ENCODE measurements around the gene CDC42BPA.

Gene CDC42BPA

GRCh38 chr1:227333423-227333822 is 15.1 kb upstream of the CDC42BPA start:
- Histone ChIP-seq H3K27ac (ENCODE audit: low read depth, low read length, severe bottlenecking) (no peak overlapping the region), H3K4me3 (ENCODE audit: extremely low read depth, insufficient read depth, low read length, poor library complexity, severe bottlenecking) (no peak overlapping the region), H3K36me3 (ENCODE audit: control insufficient read depth, insufficient read depth, low read length) (no peaks in the 10 kb centered on the region), H3K9me3 (ENCODE audit: control insufficient read depth, low read length) (peaks cover 9% of the 10 kb centered on the region), H3K4me1 (ENCODE audit: control insufficient read depth, insufficient read depth, low read length, poor library complexity, severe bottlenecking) (no peaks in the 10 kb centered on the region)
- 81 to 94% methylated on average over 4 of the region's 4 CpGs for WGBS, 2 experiments (ENCODE audit: insufficient coverage in 2 of 2)

GRCh38 chr1:227330279-227331076 is 12.2 kb upstream of the CDC42BPA start:
- no peaks in the 10 kb centered on the region for H3K4me1 ChIP-seq (ENCODE audit: control insufficient read depth, insufficient read depth, low read length, poor library complexity, severe bottlenecking)
- WGBS, 2 experiments (ENCODE audit: insufficient coverage in 2 of 2), result 90 to 99% methylated on average over 6 of the region's 8 CpGs
- H3K27ac ChIP-seq (ENCODE audit: low read depth, low read length, severe bottlenecking), result no peak overlapping the region
- no peak overlapping the region for H3K4me3 ChIP-seq (ENCODE audit: extremely low read depth, insufficient read depth, low read length, poor library complexity, severe bottlenecking)
- no peaks in the 10 kb centered on the region for H3K36me3 ChIP-seq (ENCODE audit: control insufficient read depth, insufficient read depth, low read length)
- H3K9me3 ChIP-seq (ENCODE audit: control insufficient read depth, low read length), result peaks cover 9% of the 10 kb centered on the region

GRCh38 chr1:227328405-227329019 is 10.2 kb upstream of the CDC42BPA start:
- 88 to 100% methylated on average over 3 to 6 of the region's 6 CpGs for WGBS, 2 experiments (ENCODE audit: insufficient coverage in 2 of 2)
- Histone ChIP-seq H3K27ac (ENCODE audit: low read depth, low read length, severe bottlenecking) (no peak overlapping the region), H3K4me1 (ENCODE audit: control insufficient read depth, insufficient read depth, low read length, poor library complexity, severe bottlenecking) (no peaks in the 10 kb centered on the region), H3K4me3 (ENCODE audit: extremely low read depth, insufficient read depth, low read length, poor library complexity, severe bottlenecking) (no peak overlapping the region), H3K9me3 (ENCODE audit: control insufficient read depth, low read length) (peaks cover 12% of the 10 kb centered on the region), H3K36me3 (ENCODE audit: control insufficient read depth, insufficient read depth, low read length) (no peaks in the 10 kb centered on the region)

GRCh38 chr1:227325156-227325555 is 6.9 kb upstream of the CDC42BPA start:
- no peak overlapping the region for H3K27ac ChIP-seq (ENCODE audit: low read depth, low read length, severe bottlenecking)
- no peaks in the 10 kb centered on the region for H3K36me3 ChIP-seq (ENCODE audit: control insufficient read depth, insufficient read depth, low read length)
- WGBS, 2 experiments (ENCODE audit: insufficient coverage in 2 of 2), result 77 to 93% methylated on average over 2 to 3 of the region's 3 CpGs
- no peak overlapping the region for H3K4me3 ChIP-seq (ENCODE audit: extremely low read depth, insufficient read depth, low read length, poor library complexity, severe bottlenecking)
- peaks cover 5% of the 10 kb centered on the region for H3K9me3 ChIP-seq (ENCODE audit: control insufficient read depth, low read length)
- no peaks in the 10 kb centered on the region for H3K4me1 ChIP-seq (ENCODE audit: control insufficient read depth, insufficient read depth, low read length, poor library complexity, severe bottlenecking)

- Histone ChIP-seq H3K4me3 (ENCODE audit: extremely low read depth, insufficient read depth, low read length, poor library complexity, severe bottlenecking) (no peak overlapping the region), H3K9me3 (ENCODE audit: control insufficient read depth, low read length) (peaks cover 5% of the 10 kb centered on the region), H3K27ac (ENCODE audit: low read depth, low read length, severe bottlenecking) (no peak overlapping the region), H3K36me3 (ENCODE audit: control insufficient read depth, insufficient read depth, low read length) (no peaks in the 10 kb centered on the region), H3K4me1 (ENCODE audit: control insufficient read depth, insufficient read depth, low read length, poor library complexity, severe bottlenecking) (no peaks in the 10 kb centered on the region)
These were observed 5.6 kb upstream of the CDC42BPA start for GRCh38 chr1:227323967-227324268.

GRCh38 chr1:227323171-227323966 is 5.1 kb upstream of the CDC42BPA start:
- H3K4me3 ChIP-seq (ENCODE audit: extremely low read depth, insufficient read depth, low read length, poor library complexity, severe bottlenecking), result no peak overlapping the region
- H3K9me3 ChIP-seq (ENCODE audit: control insufficient read depth, low read length), result peaks cover 5% of the 10 kb centered on the region
- no peaks in the 10 kb centered on the region for H3K36me3 ChIP-seq (ENCODE audit: control insufficient read depth, insufficient read depth, low read length)
- WGBS, 2 experiments (ENCODE audit: insufficient coverage in 2 of 2), result 93 to 96% methylated on average over 7 to 8 of the region's 9 CpGs
- H3K4me1 ChIP-seq (ENCODE audit: control insufficient read depth, insufficient read depth, low read length, poor library complexity, severe bottlenecking), result no peaks in the 10 kb centered on the region
- H3K27ac ChIP-seq (ENCODE audit: low read depth, low read length, severe bottlenecking), result no peak overlapping the region

GRCh38 chr1:227322376-227322775 is 4.1 kb upstream of the CDC42BPA start:
- Histone ChIP-seq H3K27ac (ENCODE audit: low read depth, low read length, severe bottlenecking) (no peak overlapping the region), H3K4me1 (ENCODE audit: control insufficient read depth, insufficient read depth, low read length, poor library complexity, severe bottlenecking) (no peaks in the 10 kb centered on the region), H3K36me3 (ENCODE audit: control insufficient read depth, insufficient read depth, low read length) (no peaks in the 10 kb centered on the region), H3K9me3 (ENCODE audit: control insufficient read depth, low read length) (peaks cover 5% of the 10 kb centered on the region), H3K4me3 (ENCODE audit: extremely low read depth, insufficient read depth, low read length, poor library complexity, severe bottlenecking) (no peak overlapping the region)
- WGBS, 2 experiments (ENCODE audit: insufficient coverage in 2 of 2), result 84 to 89% methylated on average over 3 of the region's 4 CpGs

GRCh38 chr1:227321035-227321434 is 2.7 kb upstream of the CDC42BPA start:
- H3K9me3 ChIP-seq (ENCODE audit: control insufficient read depth, low read length), result peaks cover 5% of the 10 kb centered on the region
- H3K27ac ChIP-seq (ENCODE audit: low read depth, low read length, severe bottlenecking), result no peak overlapping the region
- H3K4me1 ChIP-seq (ENCODE audit: control insufficient read depth, insufficient read depth, low read length, poor library complexity, severe bottlenecking), result no peaks in the 10 kb centered on the region
- H3K36me3 ChIP-seq (ENCODE audit: control insufficient read depth, insufficient read depth, low read length), result no peaks in the 10 kb centered on the region
- 89 to 100% methylated on average over 2 of the region's 2 CpGs for WGBS, 2 experiments (ENCODE audit: insufficient coverage in 2 of 2)
- H3K4me3 ChIP-seq (ENCODE audit: extremely low read depth, insufficient read depth, low read length, poor library complexity, severe bottlenecking), result no peak overlapping the region

GRCh38 chr1:227320476-227320875 is 2.2 kb upstream of the CDC42BPA start:
- Histone ChIP-seq H3K4me3 (ENCODE audit: extremely low read depth, insufficient read depth, low read length, poor library complexity, severe bottlenecking) (no peak overlapping the region), H3K27ac (ENCODE audit: low read depth, low read length, severe bottlenecking) (no peak overlapping the region), H3K9me3 (ENCODE audit: control insufficient read depth, low read length) (peaks cover 5% of the 10 kb centered on the region), H3K4me1 (ENCODE audit: control insufficient read depth, insufficient read depth, low read length, poor library complexity, severe bottlenecking) (no peaks in the 10 kb centered on the region), H3K36me3 (ENCODE audit: control insufficient read depth, insufficient read depth, low read length) (no peaks in the 10 kb centered on the region)
- WGBS, 2 experiments (ENCODE audit: insufficient coverage in 2 of 2), result 82 to 88% methylated on average over 2 to 4 of the region's 4 CpGs

- Histone ChIP-seq H3K4me3 (ENCODE audit: extremely low read depth, insufficient read depth, low read length, poor library complexity, severe bottlenecking) (peak overlapping the region; percentile 71), H3K9me3 (ENCODE audit: control insufficient read depth, low read length) (peaks cover 2% of the 10 kb centered on the region), H3K27ac (ENCODE audit: low read depth, low read length, severe bottlenecking) (peak overlapping the region; percentile 95), H3K4me1 (ENCODE audit: control insufficient read depth, insufficient read depth, low read length, poor library complexity, severe bottlenecking) (no peaks in the 10 kb centered on the region), H3K36me3 (ENCODE audit: control insufficient read depth, insufficient read depth, low read length) (no peaks in the 10 kb centered on the region)
- WGBS, 2 experiments (ENCODE audit: insufficient coverage in 2 of 2), result 4 to 6% methylated on average over 23 to 29 of the region's 30 CpGs
These were observed 738 bp upstream of the CDC42BPA start for GRCh38 chr1:227318853-227319607.

Measured in mesodermal cell (in vitro differentiated cells).